Head of caudate nucleus (tissue), 42 donors: ENCODE measurements around the gene CRAT.

Experiments
- DNase-seq, 42 donors: peaks; one replicate each; pipeline versions ENCODE4 v3.0.0 to v3.0.0-alpha.2; 2020 to 2021; ENCODE audit warnings: mixed read lengths in 7 of 42
- intact Hi-C: fragments of 100-400 bp; cut with DNase I; formaldehyde crosslinking; loops from one replicate; pipeline ENCODE4 v1.15.0; 2022

The CRAT gene

GRCh38 chr9:129074106-129074505, 36.5 kb downstream of the CRAT start:
- intact Hi-C loops = no loop called here
- DNase-seq = no peak

GRCh38 chr9:129073404-129073803, 37.2 kb downstream of the CRAT start:
- DNase-seq = no peak
- intact Hi-C loops = no loop called here

DNA sequence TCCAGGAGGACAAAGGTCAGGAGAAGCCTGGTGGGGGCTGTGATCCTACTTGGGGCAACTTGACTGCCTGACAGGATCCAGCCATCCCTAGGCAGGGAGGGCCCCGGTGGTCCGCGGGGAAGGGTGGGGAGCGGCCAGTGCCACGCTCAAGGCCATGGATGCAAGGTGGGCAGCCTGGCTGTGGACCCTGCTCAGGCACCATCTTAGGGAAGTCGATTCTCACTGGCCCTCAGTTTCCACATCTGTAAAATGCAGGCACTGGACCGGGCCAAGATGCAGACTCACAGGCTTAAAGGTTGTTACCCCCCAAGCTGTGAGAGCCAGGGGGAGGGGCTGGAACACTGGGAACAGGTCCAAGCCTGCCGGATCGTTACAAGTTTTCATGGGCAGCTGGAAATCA, 38.4 kb downstream of the CRAT start:
- intact Hi-C loops = no loop called here
- DNase-seq = no peak

DNA sequence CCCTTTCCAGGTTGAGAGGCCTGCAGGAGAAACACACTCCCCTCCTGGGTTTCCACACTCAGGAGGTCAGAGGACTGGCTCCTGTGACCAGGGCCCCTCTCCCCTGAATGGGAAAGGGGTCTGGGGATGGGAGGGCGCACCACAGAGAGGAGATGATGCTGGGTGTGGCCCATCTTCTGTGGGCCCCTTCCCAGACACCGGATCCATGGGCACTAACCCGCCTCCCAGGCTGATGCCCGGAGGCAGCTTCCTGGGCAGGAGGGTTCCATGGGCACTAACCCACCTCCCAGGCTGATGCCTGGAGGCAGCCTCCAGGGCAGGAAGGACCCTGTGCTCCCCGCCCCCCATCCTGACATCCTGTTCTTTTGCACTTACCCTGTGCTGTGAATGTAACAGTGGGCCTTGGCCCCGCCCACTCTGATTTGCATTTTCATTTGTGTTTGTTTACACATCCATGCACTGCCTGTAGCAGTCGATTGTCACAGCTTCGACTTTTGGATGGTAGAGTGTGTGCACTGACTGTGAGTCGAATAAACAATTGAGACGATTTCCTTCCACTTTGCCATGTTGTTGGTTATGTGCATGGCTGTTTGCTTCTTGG, 39.0 kb downstream of the CRAT start:
- DNase-seq = no peak
- intact Hi-C loops = no loop called here

- intact Hi-C loops = no loop called here
- DNase-seq = no peak
Observed at GRCh38 chr9:129070696-129071525, 39.7 kb downstream of the CRAT start.

DNA sequence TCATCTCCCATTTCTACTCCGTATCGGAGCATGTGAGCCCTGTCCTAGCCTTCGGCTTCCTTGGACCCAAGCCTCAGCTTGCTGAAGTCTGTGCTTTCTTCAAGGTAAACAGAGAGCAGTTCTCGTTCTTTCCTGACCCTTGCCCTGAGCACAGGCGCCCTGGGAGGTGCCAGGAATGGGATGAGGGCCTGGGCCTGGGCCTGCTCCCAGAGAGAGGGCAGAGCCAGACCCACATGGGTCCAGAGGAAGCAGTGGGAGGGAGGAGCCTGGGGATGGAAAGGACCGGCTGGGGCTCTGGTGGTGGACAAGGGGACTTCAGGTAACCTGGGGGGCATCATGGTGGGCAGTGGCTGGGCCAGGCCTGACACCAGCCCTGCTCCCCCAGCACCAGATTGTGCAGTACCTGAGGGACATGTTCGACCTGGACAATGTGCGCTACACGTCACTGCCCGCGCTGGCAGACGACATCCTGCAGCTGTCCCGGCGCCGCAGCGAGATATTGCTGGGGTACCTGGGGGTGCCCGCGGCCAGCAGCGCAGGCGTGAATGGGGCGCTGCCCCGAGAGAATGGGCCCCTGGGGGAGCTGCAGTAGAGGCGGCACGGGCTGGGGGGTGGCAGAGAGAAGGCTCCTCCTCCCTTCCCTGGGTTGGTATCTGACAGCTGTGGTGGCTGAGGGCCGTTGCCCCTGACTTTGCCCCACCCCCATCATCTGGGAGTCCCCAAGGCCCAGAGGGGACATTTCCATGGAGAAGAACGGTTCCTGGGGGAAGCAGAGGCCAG, 40.5 kb downstream of the CRAT start:
- no peak for DNase-seq
- intact Hi-C loops = no loop called here

DNA sequence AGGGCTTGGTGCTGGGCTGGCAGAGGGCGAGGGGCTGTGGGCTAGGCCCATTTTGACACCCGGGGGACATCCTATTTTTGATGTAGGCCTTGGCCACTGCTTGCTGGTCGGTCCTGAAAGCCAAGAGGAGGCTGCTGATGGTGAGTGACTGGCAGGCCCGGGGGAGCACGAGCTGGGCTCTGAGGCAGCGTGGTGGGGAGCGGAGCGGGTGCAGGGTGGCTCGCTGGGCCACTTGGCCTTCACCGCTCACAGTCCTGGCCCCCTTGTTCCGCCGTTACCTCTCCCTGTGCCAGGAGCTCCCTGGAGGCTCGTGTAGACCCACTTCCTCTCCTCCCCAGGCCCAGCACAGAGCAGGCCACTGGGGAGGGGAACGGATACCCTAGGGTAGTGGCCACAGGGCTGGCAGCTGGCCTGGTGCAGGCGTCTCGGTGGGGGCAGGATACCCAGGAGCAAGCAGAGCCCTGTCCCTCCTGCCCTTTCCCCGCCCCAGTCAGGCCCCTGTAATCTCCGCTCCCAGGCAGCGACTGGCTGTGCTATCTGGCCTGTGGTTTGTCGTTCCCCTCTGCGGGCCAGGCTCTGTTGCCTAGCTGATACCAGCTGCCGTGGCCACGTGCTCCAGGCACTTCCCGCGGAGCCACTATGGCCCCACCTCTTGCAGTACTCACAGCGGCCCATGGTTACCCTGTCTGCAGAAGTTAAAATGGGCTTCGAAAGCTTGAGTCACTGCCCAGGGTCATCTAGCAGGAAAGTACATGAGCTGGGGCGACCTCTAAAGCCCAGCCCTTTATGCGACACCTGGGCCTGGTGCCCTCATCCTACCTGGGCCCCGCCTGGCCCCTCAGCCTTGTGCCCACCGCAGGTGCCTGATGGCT, 41.4 kb downstream of the CRAT start:
- intact Hi-C loops = no loop called here
- peak; percentile 22 to 75 (median 55) for DNase-seq

- intact Hi-C loops = no loop called here
- no peak for DNase-seq
Observed at GRCh38 chr9:129068110-129068509, 42.5 kb downstream of the CRAT start.

- intact Hi-C loops = no loop called here
- no peak for DNase-seq
Observed at GRCh38 chr9:129064499-129064908, 46.1 kb downstream of the CRAT start.

GRCh38 chr9:129063061-129063460, 47.5 kb downstream of the CRAT start:
- intact Hi-C loops = no loop called here
- DNase-seq = no peak

DNA sequence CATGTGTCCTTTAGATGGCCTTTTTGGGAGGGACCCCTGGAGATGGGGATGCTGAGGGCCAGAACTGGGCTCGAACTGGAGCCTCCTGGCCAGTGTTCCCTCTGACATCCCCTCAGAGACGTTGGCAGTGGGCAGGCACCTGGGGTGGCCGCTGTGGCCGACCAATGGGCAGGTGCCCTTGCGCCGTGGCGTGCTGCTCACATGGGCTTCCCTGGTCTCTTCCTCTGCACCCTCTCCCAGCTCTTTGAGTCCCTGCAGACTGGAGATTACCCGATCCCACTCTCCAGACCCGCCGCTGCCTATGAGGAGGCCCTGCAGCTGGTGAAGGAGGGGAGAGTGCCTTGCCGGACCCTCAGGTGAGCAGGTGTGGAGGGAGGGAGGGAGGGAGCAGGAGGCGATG, 49.6 kb downstream of the CRAT start:
- no peak for DNase-seq
- intact Hi-C loops = no loop called here

GRCh38 chr9:129059796-129060785, 50.5 kb downstream of the CRAT start:
- no peak for DNase-seq
- intact Hi-C loops = no loop called here

- DNase-seq = no peak
- intact Hi-C loops = no loop called here
Observed at GRCh38 chr9:129058965-129059795, 51.4 kb downstream of the CRAT start.

GRCh38 chr9:129054163-129054851, 56.3 kb downstream of the CRAT start:
- no peak for DNase-seq
- intact Hi-C loops = no loop called here

- intact Hi-C loops = no loop called here
- DNase-seq = no peak
Observed at GRCh38 chr9:129053020-129053419, 57.6 kb downstream of the CRAT start.

DNA sequence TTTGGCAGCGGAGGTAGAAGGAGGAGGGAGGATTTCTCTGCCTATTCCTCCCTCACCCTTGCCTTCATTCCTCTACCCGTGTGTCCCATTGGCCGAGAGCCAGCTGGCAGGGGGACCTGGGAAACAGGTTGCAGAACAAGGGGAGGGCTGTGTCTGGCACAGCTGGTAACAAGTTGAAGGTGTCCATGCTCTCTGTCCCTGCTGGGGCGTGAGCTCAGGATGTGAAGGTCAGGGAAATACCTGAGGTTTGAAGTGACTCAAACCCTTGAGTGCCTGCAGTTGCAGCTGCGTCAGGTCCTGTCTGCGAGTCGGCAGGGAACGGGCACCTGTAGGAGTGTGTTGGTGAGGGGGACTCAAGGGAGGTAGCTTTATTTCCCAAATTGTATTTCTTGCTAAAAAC, 58.0 kb downstream of the CRAT start:
- no peak for DNase-seq

More for the DNA sequence above, 58.0 kb downstream of the CRAT start:
- intact Hi-C loops = no loop called here
